Measurements from ENCODE around the gene SUMO1. TPM values are rescaled to one million over a fixed set of nuclear protein-coding genes. Genes with fewer than 3 reads are reported as not detected.

SUMO1 gene
- total RNA-seq, 4 donors from 2014 or later: 29.6 to 46.3 (median 35.1) TPM

- 94 to 97% methylated on average over 2 of the region's 2 CpGs for WGBS, 2 donors
- TF ChIP-seq POLR2A (IDR thresholded peaks at IDR 0.05): no peak
- intact Hi-C loops (cut with DNase I; ENCODE audit: low total_unique reads): no loop called here
- DNase-seq (ENCODE audit: low spot score in 2 of 2): no peak
- H3K4me3 ChIP-seq (ENCODE audit: low read depth, poor library complexity, severe bottlenecking): no peak overlapping the region
Measured at GRCh38 chr2:202204855-202205254, 33.5 kb downstream of the SUMO1 start.

- no peak for TF ChIP-seq POLR2A (IDR thresholded peaks at IDR 0.05)
- TF ChIP-seq CTCF (IDR thresholded peaks at IDR 0.05): no peak
- DNase-seq (ENCODE audit: low spot score in 2 of 2): no peak
- WGBS, 2 donors: 93% methylated on average over 5 of the region's 5 CpGs
- intact Hi-C loops (cut with DNase I; ENCODE audit: low total_unique reads): no loop called here
- no peak overlapping the region for H3K4me3 ChIP-seq (ENCODE audit: low read depth, poor library complexity, severe bottlenecking)
Measured at GRCh38 chr2:202203348-202203747, 35.0 kb downstream of the SUMO1 start.

- intact Hi-C loops (cut with DNase I; ENCODE audit: low total_unique reads): no loop called here
- DNase-seq (ENCODE audit: low spot score in 2 of 2): no peak
- 91 to 94% methylated on average over 21 of the region's 21 CpGs for WGBS, 2 donors
- TF ChIP-seq CTCF (IDR thresholded peaks at IDR 0.05) (no peak), POLR2A (IDR thresholded peaks at IDR 0.05) (no peak)
- H3K4me3 ChIP-seq (ENCODE audit: low read depth, poor library complexity, severe bottlenecking): no peak overlapping the region
Measured at GRCh38 chr2:202201220-202202160, 36.9 kb downstream of the SUMO1 start.

GRCh38 chr2:202196727-202197126 is 41.7 kb downstream of the SUMO1 start:
- WGBS, 2 donors: 74 to 78% methylated on average over 6 of the region's 6 CpGs
- TF ChIP-seq CTCF (IDR thresholded peaks at IDR 0.05) (no peak), POLR2A (IDR thresholded peaks at IDR 0.05) (no peak)
- intact Hi-C loops (cut with DNase I; ENCODE audit: low total_unique reads): no loop called here
- no peak for DNase-seq (ENCODE audit: low spot score in 2 of 2)
- H3K4me3 ChIP-seq (ENCODE audit: low read depth, poor library complexity, severe bottlenecking): no peak overlapping the region

- DNase-seq (ENCODE audit: low spot score in 2 of 2): no peak
- WGBS, 2 donors: 83% methylated on average over 3 of the region's 3 CpGs
- no peak for TF ChIP-seq CTCF (IDR thresholded peaks at IDR 0.05)
- no peak for TF ChIP-seq POLR2A (IDR thresholded peaks at IDR 0.05)
- H3K4me3 ChIP-seq (ENCODE audit: low read depth, poor library complexity, severe bottlenecking): no peak overlapping the region
- intact Hi-C loops (cut with DNase I; ENCODE audit: low total_unique reads): no loop called here
Measured at GRCh38 chr2:202194418-202194817, 44.0 kb downstream of the SUMO1 start.

GRCh38 chr2:202193881-202194353 is 44.5 kb downstream of the SUMO1 start:
- WGBS, 2 donors: 75 to 80% methylated on average over 7 of the region's 7 CpGs
- TF ChIP-seq CTCF (IDR thresholded peaks at IDR 0.05): no peak
- TF ChIP-seq POLR2A (IDR thresholded peaks at IDR 0.05): no peak

More at GRCh38 chr2:202193881-202194353, 44.5 kb downstream of the SUMO1 start:
- intact Hi-C loops (cut with DNase I; ENCODE audit: low total_unique reads): no loop called here
- no peak for DNase-seq (ENCODE audit: low spot score in 2 of 2)
- no peak overlapping the region for H3K4me3 ChIP-seq (ENCODE audit: low read depth, poor library complexity, severe bottlenecking)

Measured in lower leg skin (tissue), 4 donors.